NCI-H128 (cell line): ENCODE measurements around the gene ZNF438.

Source experiments
- DNase-seq: peaks from one replicate; lab custom pipeline; 2025; ENCODE audit not compliant: unreplicated experiment; lab: John Stamatoyannopoulos, UW

Gene ZNF438

GRCh38 chr10:31013331-31013730 is 18.3 kb downstream of the ZNF438 start:
- DNase-seq: no peak

GRCh38 chr10:31011665-31012022 is 20.0 kb downstream of the ZNF438 start:
- no peak for DNase-seq

- DNase-seq: no peak
Observed at GRCh38 chr10:31011017-31011664, 20.5 kb downstream of the ZNF438 start.

GRCh38 chr10:31010062-31010461 is 21.6 kb downstream of the ZNF438 start:
- DNase-seq: no peak

GRCh38 chr10:31005895-31006294 is 25.8 kb downstream of the ZNF438 start:
- no peak for DNase-seq

- DNase-seq: no peak
Observed at GRCh38 chr10:31004611-31005193, 27.0 kb downstream of the ZNF438 start.

- DNase-seq: no peak
Observed at GRCh38 chr10:31001740-31002139, 29.9 kb downstream of the ZNF438 start.

GRCh38 chr10:31000867-31001266 is 30.8 kb downstream of the ZNF438 start:
- no peak for DNase-seq

GRCh38 chr10:31000071-31000782 is 31.4 kb downstream of the ZNF438 start:
- no peak for DNase-seq

GRCh38 chr10:30999070-30999712 is 32.5 kb downstream of the ZNF438 start:
- no peak for DNase-seq

- DNase-seq: no peak
Observed at GRCh38 chr10:30997536-30998235, 34.0 kb downstream of the ZNF438 start.

GRCh38 chr10:30996481-30997005 is 35.1 kb downstream of the ZNF438 start:
- no peak for DNase-seq

GRCh38 chr10:30995081-30995770 is 36.4 kb downstream of the ZNF438 start:
- no peak for DNase-seq

GRCh38 chr10:30993155-30993554 is 38.5 kb downstream of the ZNF438 start:
- no peak for DNase-seq

GRCh38 chr10:30992681-30993080 is 39.0 kb downstream of the ZNF438 start:
- DNase-seq: no peak

- DNase-seq: no peak
Observed at GRCh38 chr10:30991647-30992011, 40.0 kb downstream of the ZNF438 start.

GRCh38 chr10:30990971-30991646 is 40.6 kb downstream of the ZNF438 start:
- no peak for DNase-seq

- no peak for DNase-seq
Observed at GRCh38 chr10:30990351-30990750, 41.3 kb downstream of the ZNF438 start.

GRCh38 chr10:30988831-30989435 is 42.7 kb downstream of the ZNF438 start:
- DNase-seq: no peak

- no peak for DNase-seq
Observed at GRCh38 chr10:30987463-30987862, 44.2 kb downstream of the ZNF438 start.
